GM19452 (cell line): ENCODE data around the gene TMEM158.
A peak's percentile ranks its signal among the peaks of the same experiment; 100 is the strongest.

Experiments
- ATAC-seq: cut with Tn5 transposase; IDR thresholded peaks from one replicate; pipeline ENCODE4 v1.9.1; 2021; ENCODE audit not compliant: unreplicated experiment

TMEM158 gene

GRCh38 chr3:45226206-45226915, at the start of gene TMEM158:
TMEM158 (minus strand) TSS chr3:45226287; CDS start chr3:45226027, 260 bp downstream.
- ATAC-seq, result peak; percentile 74

GRCh38 chr3:45275006-45275704, 49.1 kb upstream of the TMEM158 start:
- ATAC-seq, result no peak

GRCh38 chr3:45273681-45274515, 47.8 kb upstream of the TMEM158 start:
- ATAC-seq, result no peak

GRCh38 chr3:45272828-45273470, 46.9 kb upstream of the TMEM158 start:
- no peak for ATAC-seq

GRCh38 chr3:45272032-45272810, 46.1 kb upstream of the TMEM158 start:
- no peak for ATAC-seq

GRCh38 chr3:45269952-45270351, 43.9 kb upstream of the TMEM158 start:
- no peak for ATAC-seq

- ATAC-seq, result no peak
Measured at GRCh38 chr3:45267097-45267496, 41.0 kb upstream of the TMEM158 start.

- ATAC-seq, result no peak
Measured at GRCh38 chr3:45261333-45262110, 35.4 kb upstream of the TMEM158 start.

- ATAC-seq, result no peak
Measured at GRCh38 chr3:45259133-45259532, 33.0 kb upstream of the TMEM158 start.

GRCh38 chr3:45258317-45258716, 32.2 kb upstream of the TMEM158 start:
- no peak for ATAC-seq

- ATAC-seq, result no peak
Measured at GRCh38 chr3:45253316-45253715, 27.2 kb upstream of the TMEM158 start.

GRCh38 chr3:45252826-45253225, 26.7 kb upstream of the TMEM158 start:
- no peak for ATAC-seq

GRCh38 chr3:45249391-45249790, 23.3 kb upstream of the TMEM158 start:
- ATAC-seq, result no peak

GRCh38 chr3:45246241-45246640, 20.2 kb upstream of the TMEM158 start:
- ATAC-seq, result no peak

- ATAC-seq, result no peak
Measured at GRCh38 chr3:45244356-45244755, 18.3 kb upstream of the TMEM158 start.

- no peak for ATAC-seq
Measured at GRCh38 chr3:45241206-45241605, 15.1 kb upstream of the TMEM158 start.

GRCh38 chr3:45240292-45240691, 14.2 kb upstream of the TMEM158 start:
- ATAC-seq, result no peak

- ATAC-seq, result no peak
Measured at GRCh38 chr3:45239254-45239653, 13.2 kb upstream of the TMEM158 start.

GRCh38 chr3:45236964-45237363, 10.9 kb upstream of the TMEM158 start:
- no peak for ATAC-seq

- ATAC-seq, result no peak
Measured at GRCh38 chr3:45235409-45235808, 9.3 kb upstream of the TMEM158 start.
